Smooth muscle cell (in vitro differentiated cells): ENCODE results near the gene RNU2-63P. TPM values are rescaled to one million over a fixed set of nuclear protein-coding genes. Genes with fewer than 3 reads are reported as not detected.
A peak's percentile ranks its signal among the peaks of the same experiment; 100 is the strongest.
"Not testable (repeated sequence)": the region's sequence is repeated elsewhere in the genome, so short reads cannot be mapped to it uniquely, and the experiment has no call there.

Experiments
- DNase-seq: peaks from one replicate; lab custom pipeline; 2025; ENCODE audit not compliant: unreplicated experiment; lab: John Stamatoyannopoulos, UW
- H2AFZ ChIP-seq: fragments of 200-600 bp; sonication (generic); 2 replicates; pipeline ENCODE4 v1.6.0; 2016; ENCODE audit warnings: antibody characterized with exemption, low read depth, mild to moderate bottlenecking
- H3F3A ChIP-seq: fragments of 200-600 bp; sonication (generic); 2 replicates; pipeline ENCODE4 v1.6.0; 2017; ENCODE audit warnings: antibody characterized with exemption, low read depth
- H3K27ac ChIP-seq: fragments of 200-600 bp; sonication (generic); 2 replicates; pipeline ENCODE4 v1.5.1; 2016; ENCODE audit warnings: low read depth, mild to moderate bottlenecking
- H3K27me3 ChIP-seq: fragments of 200-600 bp; sonication (generic); 2 replicates; pipeline ENCODE4 v1.6.1; 2016; ENCODE audit warnings: low read depth, mild to moderate bottlenecking
- H3K36me3 ChIP-seq: fragments of 200-600 bp; sonication (generic); 2 replicates; pipeline ENCODE4 v1.5.1; 2016; ENCODE audit warnings: low read depth
- H3K4me1 ChIP-seq: fragments of 200-600 bp; sonication (generic); 2 replicates; pipeline ENCODE4 v1.5.1; 2016; ENCODE audit warnings: low read depth
- H3K4me2 ChIP-seq: fragments of 200-600 bp; sonication (generic); 2 replicates; pipeline ENCODE4 v1.6.0; 2016; ENCODE audit warnings: mild to moderate bottlenecking
- H3K4me3 ChIP-seq: fragments of 200-600 bp; sonication (generic); 2 replicates; pipeline ENCODE4 v1.5.1; 2016; ENCODE audit warnings: mild to moderate bottlenecking
- H3K79me2 ChIP-seq: fragments of 200-600 bp; sonication (generic); 2 replicates; pipeline ENCODE4 v1.6.0; 2016; ENCODE audit warnings: low read depth, mild to moderate bottlenecking
- H3K9ac ChIP-seq: fragments of 200-600 bp; sonication (generic); 2 replicates; pipeline ENCODE4 v1.6.0; 2016; ENCODE audit warnings: low read depth
- H3K9me3 ChIP-seq: fragments of 200-600 bp; sonication (generic); replicated peaks from 2 replicates; pipeline ENCODE4 v1.5.1; 2016; ENCODE audit warnings: low read depth
- H4K20me1 ChIP-seq: fragments of 200-600 bp; sonication (generic); 2 replicates; pipeline ENCODE4 v1.6.0; 2016; ENCODE audit warnings: low read depth
- CTCF ChIP-seq: fragments of 200-600 bp; sonication (generic); IDR thresholded peaks from 2 replicates; pipeline ENCODE4 v1.5.1; 2017; ENCODE audit warnings: borderline replicate concordance, mild to moderate bottlenecking, antibody characterized with exemption; ENCODE audit not compliant: insufficient read depth, poor library complexity, severe bottlenecking
- WGBS: methylation state at CpG from one replicate; pipeline ENCODE4 v1.1.7; 2016; ENCODE audit warnings: low lambda C conversion rate; 5-methylcytosine and 5-hydroxymethylcytosine counted together
- polyA plus RNA-seq: library from polyadenylated mRNA; unstranded; fragments of >200 nt; fragmentation: Nextera tagmentation; extraction: Ambion mirVana; gene quantifications from 2 replicates; pipeline ENCODE4 v1.2.1, GENCODE V29; 2016
- total RNA-seq: library from RNA; depleted of rRNA; stranded (reverse); fragments of >200 nt; gene quantifications from 2 replicates; pipeline ENCODE4 v1.2.3, GENCODE V29; 2014

RNU2-63P gene
- total and polyA plus RNA-seq, 2 experiments from 2014 or later = 3.5 TPM; not detected in 1

GRCh38 chr2:88053296-88053695 lies 36.9 kb upstream of the RNU2-63P start:
- H3F3A ChIP-seq = no peaks in the 10 kb centered on the region
- DNase-seq = no peak
- no peaks in the 10 kb centered on the region for H3K9me3 ChIP-seq
- peaks cover 24% of the 10 kb centered on the region for H4K20me1 ChIP-seq
- H2AFZ ChIP-seq = no peak overlapping the region
- H3K4me1 ChIP-seq = peaks cover 12% of the 10 kb centered on the region
- peak overlapping the region; percentile 94 for H3K27ac ChIP-seq
- H3K79me2 ChIP-seq = peaks cover 66% of the 10 kb centered on the region
- no peak for TF ChIP-seq CTCF
- H3K9ac ChIP-seq = no peak overlapping the region
- H3K4me3 ChIP-seq = peak overlapping the region; percentile 98
- no peaks in the 10 kb centered on the region for H3K36me3 ChIP-seq
- WGBS = 7% methylated on average over 1 of the region's 1 CpG
- H3K4me2 ChIP-seq = peak overlapping the region; percentile 95
- H3K27me3 ChIP-seq = no peaks in the 10 kb centered on the region

- Histone ChIP-seq H3K27me3 (no peaks in the 10 kb centered on the region), H3K4me3 (no peak overlapping the region), H3K4me2 (no peak overlapping the region), H3K9ac (no peak overlapping the region), H3F3A (no peaks in the 10 kb centered on the region), H3K27ac (no peak overlapping the region), H3K79me2 (peaks cover 78% of the 10 kb centered on the region), H3K36me3 (no peaks in the 10 kb centered on the region), H3K9me3 (no peaks in the 10 kb centered on the region), H2AFZ (no peak overlapping the region), H3K4me1 (peaks cover 12% of the 10 kb centered on the region), H4K20me1 (peaks cover 24% of the 10 kb centered on the region)
- no peak for TF ChIP-seq CTCF
- no peak for DNase-seq
- WGBS = 94% methylated on average over 2 of the region's 2 CpGs
Measured at GRCh38 chr2:88051792-88052191, 35.4 kb upstream of the RNU2-63P start.

- Histone ChIP-seq H3K4me3 (no peak overlapping the region), H3K36me3 (no peaks in the 10 kb centered on the region), H3K9ac (no peak overlapping the region), H3K27ac (no peak overlapping the region), H3F3A (no peaks in the 10 kb centered on the region), H4K20me1 (peaks cover 27% of the 10 kb centered on the region), H3K4me1 (peaks cover 12% of the 10 kb centered on the region), H3K9me3 (no peaks in the 10 kb centered on the region), H2AFZ (no peak overlapping the region), H3K4me2 (no peak overlapping the region), H3K27me3 (no peaks in the 10 kb centered on the region), H3K79me2 (peaks cover 89% of the 10 kb centered on the region)
- 95% methylated on average over 1 of the region's 1 CpG for WGBS
- DNase-seq = no peak
- no peak for TF ChIP-seq CTCF
Measured at GRCh38 chr2:88049622-88050021, 33.3 kb upstream of the RNU2-63P start.

GRCh38 chr2:88048541-88048940 lies 32.2 kb upstream of the RNU2-63P start:
- H3K4me1 ChIP-seq = peaks cover 1% of the 10 kb centered on the region
- no peaks in the 10 kb centered on the region for H3K9me3 ChIP-seq
- H3K27ac ChIP-seq = no peak overlapping the region
- WGBS = 90% methylated on average over 3 of the region's 3 CpGs
- H3K9ac ChIP-seq = no peak overlapping the region
- H3F3A ChIP-seq = no peaks in the 10 kb centered on the region
- peaks cover 88% of the 10 kb centered on the region for H3K79me2 ChIP-seq
- H3K4me2 ChIP-seq = no peak overlapping the region
- TF ChIP-seq CTCF = no peak
- no peak overlapping the region for H3K4me3 ChIP-seq
- no peaks in the 10 kb centered on the region for H3K36me3 ChIP-seq
- no peak for DNase-seq
- no peak overlapping the region for H2AFZ ChIP-seq
- H4K20me1 ChIP-seq = peaks cover 25% of the 10 kb centered on the region
- H3K27me3 ChIP-seq = no peaks in the 10 kb centered on the region

- H3K9me3 ChIP-seq, H3K4me2 ChIP-seq, DNase-seq, H3K27me3 ChIP-seq, H3K4me1 ChIP-seq, H3K36me3 ChIP-seq, H3K27ac ChIP-seq, H2AFZ ChIP-seq, H3K4me3 ChIP-seq, H3K9ac ChIP-seq: not testable (repeated sequence)
- WGBS = 96% methylated on average over 6 of the region's 6 CpGs
- Histone ChIP-seq H4K20me1 (peaks cover 25% of the 10 kb centered on the region), H3F3A (peaks cover 11% of the 10 kb centered on the region), H3K79me2 (peaks cover 78% of the 10 kb centered on the region)
Measured at GRCh38 chr2:88045561-88045960, 29.2 kb upstream of the RNU2-63P start.
